Ammon's horn (tissue), 1 donor: ENCODE data around the gene ZMAT3.
A peak's percentile ranks its signal among the peaks of the same experiment; 100 is the strongest.
"Not testable (repeated sequence)": the region's sequence is repeated elsewhere in the genome, so short reads cannot be mapped to it uniquely, and the experiment has no call there.

Source experiments
- DNase-seq: peaks from one replicate; pipeline ENCODE4 v3.0.0-alpha.2; 2016; ENCODE audit warnings: low spot score

Gene ZMAT3

DNA sequence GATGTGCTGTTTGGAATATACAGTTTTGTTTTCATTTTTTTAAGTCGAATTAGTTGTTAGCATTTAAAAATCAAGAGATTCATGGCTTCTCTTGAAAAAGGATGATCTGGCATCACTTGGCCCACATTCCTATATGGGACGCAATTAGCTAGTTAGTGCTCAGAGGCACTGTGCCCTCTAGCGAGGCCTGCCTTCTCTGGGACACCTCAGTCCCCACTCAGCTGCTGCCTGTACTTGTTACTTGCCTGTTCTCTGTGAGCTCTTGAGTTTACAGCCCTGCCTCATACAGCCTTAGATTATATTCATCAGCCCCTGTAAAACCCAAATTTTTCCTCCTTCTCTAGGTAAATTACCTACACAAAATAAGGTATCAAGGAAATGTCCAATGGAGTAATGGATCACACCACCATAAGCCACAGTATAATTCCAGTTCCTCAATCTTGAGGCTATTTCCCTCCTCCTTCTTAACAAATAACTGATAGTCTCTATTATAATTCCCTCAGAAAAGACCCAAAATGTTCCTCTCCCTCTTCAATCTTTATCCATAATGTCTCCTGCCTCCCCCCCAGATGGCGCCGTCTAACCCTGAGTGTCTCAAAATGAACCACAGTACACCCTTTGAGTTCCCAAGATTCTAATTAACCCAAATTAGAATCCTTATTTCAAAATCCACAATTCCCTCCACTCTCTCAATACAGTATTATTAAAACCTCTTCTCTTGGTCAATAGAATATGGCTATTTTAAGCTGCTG, 2.7 kb downstream of the ZMAT3 start:
- DNase-seq: peak; percentile 42

DNA sequence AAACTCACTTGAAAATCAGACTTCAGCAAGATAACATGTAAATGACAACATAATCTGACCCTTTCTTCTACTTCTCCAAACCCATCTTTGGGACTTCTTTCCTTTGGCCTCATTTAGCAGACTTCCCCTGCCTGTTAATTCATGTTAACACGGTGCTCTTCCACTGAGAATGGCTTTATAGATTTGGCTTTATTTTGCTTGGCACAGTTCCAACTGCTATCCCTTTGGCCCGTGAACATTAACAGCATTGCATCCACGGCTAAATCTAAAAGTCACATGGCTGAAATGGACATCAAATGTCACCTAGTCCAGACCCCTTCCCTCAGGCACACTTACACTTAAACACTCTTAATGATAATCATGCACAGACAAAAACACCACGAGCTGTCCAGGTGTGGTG, 3.8 kb downstream of the ZMAT3 start:
- no peak for DNase-seq

DNA sequence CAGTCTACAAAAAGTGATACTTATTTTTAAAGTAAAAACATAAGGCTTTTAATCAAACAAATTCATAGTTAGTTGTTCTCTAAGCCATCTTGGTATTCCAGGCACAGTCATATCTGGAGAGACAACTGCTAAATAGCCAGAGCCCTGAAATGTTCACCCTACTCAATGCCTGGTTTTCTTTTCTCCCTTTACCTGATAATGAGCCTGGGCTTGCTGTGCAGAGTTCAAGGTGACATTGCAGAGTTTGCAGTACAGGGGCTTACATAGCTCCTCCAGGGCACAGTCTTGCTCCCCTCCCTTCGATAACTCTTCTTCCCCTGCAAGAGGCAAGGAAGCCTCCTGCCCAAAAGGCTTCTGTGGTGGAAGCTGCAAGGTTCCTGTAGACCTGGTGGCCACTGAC, 4.3 kb downstream of the ZMAT3 start:
- no peak for DNase-seq

DNA sequence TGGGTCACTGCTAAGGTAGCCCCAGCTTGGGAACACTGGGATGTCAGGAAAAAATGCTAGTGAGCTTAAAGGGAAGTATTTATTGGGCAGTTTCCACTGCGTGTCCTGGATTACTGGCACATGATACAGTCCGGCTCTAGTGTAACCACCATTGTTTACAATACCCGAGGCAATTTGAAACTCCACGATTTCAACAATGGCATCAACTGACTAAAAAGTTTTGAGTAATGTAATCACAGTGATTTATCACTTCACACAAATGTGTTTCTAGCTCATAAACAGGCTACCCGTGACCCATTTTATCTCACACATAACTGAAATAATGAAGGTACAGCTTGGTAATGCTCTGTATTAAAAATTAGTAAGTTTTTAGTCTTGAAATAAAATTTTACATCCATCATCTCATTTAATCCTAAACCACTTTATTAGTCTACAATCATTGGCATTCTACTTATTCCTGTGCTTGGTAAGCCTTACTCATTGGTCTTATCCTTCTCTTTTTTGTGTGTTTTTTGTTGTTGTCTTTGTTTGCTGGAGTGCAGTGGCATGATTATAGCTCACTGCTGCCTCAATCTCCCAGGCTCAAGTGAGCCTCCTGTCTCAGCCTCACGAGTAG, 7.6 kb downstream of the ZMAT3 start:
- DNase-seq: no peak

DNA sequence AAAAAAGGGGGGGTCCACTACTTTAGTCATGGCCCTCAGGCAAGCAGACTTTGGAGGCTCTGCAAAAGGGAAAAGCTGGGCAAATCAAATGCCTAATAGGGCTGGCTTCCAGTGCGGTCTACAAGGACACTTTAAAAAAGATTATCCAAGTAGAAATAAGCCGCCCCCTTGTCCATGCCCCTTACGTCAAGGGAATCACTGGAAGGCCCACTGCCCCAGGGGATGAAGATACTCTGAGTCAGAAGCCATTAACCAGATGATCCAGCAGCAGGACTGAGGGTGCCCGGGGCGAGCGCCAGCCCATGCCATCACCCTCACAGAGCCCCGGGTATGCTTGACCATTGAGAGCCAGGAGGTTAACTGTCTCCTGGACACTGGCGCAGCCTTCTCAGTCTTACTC, 15.3 kb downstream of the ZMAT3 start:
- DNase-seq: no peak

DNA sequence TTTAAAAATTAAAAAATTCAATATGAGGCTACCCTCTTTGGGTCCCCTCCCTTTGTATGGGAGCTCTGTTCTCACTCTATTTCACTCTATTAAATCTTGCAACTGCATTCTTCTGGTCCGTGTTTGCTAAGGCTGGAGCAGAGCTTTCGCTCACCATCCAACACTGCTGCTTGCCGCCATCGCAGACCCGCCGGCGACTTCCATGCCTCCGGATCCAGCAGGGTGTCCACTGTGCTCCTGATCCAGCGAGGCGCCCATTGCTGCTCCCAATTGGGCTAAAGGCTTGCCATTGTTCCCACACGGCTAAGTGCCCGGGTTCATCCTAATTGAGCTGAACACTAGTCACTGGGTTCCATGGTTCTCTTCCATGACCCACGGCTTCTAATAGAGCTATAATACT, 17.0 kb downstream of the ZMAT3 start:
- DNase-seq: not testable (repeated sequence)

DNA sequence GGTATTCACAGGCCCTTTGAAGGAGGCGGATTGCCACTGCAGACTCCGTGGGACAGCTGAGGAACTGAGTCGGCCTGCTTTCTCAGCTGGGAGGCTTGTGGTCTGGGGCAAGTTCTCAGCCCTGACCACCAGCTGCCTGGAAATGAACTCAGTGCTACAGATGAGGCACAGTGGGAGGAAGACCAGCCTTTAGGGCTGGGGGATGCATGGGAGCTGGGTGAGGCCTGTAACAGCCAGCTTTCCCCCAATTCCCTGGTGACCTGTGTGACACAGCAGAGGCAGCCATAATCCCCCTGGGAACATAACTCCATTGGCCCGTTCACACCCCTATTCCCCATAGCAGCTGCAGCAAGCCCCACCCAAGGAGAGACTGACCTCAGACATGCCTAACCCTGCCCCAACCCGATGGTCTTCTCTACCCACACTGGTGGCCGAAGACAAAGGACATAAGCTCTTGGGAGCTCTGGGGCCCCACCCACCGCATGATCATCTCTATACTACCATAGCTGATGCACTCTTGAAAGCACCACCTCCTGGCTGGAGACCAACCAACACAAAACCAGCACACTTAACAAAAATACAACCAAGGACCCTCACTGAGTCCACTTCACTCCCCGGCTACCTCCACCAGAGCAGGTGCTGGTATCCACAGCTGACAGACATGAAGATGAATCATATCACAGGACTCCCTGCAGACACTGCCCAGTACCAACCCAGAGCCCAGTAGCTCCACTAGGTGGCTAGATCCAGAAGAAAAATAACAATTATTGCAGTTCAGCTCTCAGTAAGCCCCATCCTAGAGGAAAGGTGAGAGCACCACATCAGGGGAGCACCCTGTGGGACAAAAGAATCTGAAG, 24.9 kb downstream of the ZMAT3 start:
- DNase-seq: no peak

DNA sequence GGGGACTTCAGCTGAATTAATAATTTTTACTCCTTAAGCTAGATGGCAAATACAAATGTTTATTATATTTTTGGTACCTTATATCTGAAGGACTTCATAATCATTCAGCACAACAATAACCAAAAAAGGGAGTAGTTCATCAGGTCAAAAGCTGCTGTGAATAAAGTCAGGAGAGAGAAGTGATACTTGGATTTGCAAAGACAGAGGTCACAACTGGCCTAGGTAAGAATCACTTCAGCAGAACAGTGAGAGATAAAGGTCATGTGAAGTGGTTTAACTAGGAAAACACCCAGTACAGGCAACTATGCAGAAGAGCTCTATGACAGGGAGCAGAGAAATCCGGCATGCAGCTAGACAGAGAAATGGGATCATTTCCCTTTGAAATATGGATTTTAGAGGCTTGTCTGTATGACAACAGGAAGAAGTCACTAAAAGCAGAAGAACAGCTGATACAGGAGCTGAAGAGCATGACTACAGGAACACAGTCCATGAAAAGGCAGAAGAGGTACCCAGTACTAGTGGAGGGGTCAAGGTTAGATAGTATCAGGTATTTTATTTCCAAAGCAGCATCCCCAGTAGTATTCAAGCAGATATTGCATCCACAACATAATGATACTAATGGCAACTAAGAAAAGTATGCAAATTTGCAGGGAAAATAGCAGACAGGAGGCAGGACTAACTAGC, 25.7 kb downstream of the ZMAT3 start:
- DNase-seq: no peak

DNA sequence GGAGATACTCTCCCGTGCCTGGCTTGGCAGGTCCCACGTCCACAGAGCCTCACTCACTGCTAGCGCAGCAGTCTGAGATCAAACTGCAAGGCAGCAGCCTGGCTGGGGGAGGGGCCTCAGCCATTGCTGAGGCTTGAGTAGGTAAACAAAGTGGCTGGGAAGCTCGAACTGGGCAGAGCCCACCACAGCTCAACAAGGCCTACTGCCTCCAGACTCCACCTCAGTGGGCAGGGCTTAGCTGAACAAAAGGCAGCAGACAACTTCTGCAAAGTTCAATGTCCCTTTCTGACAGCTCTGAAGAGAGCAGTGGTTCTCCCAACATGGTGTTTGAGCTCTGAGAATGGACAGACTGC, 32.7 kb downstream of the ZMAT3 start:
- not testable (repeated sequence) for DNase-seq

DNA sequence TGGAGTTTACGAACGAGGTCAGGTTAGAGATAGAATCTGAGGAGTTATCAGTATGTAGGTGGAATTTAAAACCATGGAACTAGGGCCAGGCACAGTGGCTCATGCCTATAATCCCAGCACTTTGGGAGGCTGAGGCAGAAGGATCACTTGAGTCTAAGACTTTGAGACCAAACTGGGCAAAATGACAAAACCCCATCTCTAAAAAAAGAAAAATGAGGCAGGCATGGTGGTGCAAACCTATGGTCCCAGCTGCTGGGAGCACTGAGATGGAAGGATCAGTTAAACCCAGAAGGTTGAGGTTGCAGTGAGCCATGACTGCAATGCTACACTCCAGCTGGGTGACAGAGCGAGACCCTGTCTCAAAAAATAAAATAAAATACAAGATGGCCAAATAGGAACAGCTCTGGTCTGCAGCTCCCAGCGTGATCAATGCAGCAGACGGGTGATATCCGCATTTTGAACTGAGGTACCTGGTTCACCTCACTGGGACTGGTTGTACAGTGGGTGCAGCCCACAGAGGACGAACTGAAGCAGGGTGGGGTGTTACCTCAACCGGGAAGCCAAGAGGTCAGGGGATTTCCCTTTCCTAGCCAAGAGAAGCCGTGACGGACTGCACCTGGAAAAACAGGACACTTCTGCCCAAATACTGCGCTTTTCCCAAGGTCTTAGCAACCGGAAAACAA, 33.3 kb downstream of the ZMAT3 start:
- DNase-seq: no peak

DNA sequence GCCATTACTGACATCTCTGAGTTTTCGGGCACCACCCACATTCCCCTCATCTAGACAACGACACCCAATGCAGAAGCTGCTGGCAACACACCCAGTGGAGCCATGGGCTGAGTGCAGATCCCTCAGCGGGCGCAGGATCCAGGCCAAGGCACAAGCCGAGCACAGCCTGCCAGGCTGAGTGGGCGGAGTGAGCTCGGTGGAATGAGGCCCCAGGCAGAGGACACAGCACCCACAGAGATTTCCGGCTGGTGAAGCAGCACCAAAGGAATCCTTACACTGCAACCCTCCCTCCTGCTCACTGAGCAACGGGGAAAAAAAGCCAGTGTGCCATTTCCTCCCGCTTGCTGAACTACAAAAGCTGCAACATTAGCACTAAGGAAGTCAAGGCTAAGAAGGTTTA, 34.3 kb downstream of the ZMAT3 start:
- peak; percentile 69 for DNase-seq

DNA sequence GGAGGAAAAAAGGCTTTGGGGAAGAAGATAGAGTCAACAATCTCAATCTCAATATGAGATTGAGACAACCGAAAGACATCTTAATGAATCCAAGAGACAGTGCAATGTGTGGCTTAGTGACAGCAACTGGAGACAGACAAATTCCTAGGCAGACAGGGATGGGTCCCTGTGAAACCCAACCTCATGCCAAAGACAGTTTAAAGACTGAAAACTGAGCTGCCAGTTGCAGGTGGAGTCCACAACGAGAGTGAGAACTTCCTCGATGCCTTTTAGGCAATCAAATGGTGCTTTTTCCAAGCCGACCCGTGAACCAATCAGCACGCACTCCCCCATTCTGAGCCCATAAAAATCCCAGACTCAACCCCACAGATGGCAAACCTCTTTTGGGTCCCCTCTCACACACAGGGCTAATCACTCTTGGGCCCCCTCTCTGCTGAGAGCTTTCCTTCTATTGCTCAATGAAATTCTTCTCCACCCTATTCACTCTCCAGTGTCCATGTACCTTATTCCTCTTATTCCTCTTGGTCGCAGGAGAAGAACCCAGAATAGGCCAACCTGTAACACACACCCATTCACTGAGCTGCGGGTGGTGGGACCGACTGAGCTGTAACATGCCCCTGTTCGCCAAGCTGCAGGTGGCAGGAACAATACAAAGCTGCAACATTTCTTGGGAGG, 34.8 kb downstream of the ZMAT3 start:
- no peak for DNase-seq

DNA sequence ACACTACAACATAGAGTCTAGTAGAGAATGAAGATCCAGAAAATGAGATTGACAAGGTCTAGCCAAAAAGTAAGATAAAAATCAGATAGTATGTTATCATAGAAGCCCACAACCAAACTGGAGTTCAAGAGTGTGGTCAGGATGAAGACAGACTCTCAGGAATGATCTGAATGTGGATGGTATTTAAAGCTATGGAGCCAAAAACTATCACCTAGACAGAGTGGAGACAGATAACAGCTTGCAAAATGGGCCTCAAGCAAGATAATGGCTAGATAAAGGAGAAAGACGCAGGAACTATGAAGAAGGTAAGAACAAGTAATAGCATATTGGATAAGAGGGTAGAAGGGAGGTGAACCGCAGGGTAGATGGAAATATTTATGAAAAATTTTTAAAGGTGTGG, 35.4 kb downstream of the ZMAT3 start:
- DNase-seq: no peak

DNA sequence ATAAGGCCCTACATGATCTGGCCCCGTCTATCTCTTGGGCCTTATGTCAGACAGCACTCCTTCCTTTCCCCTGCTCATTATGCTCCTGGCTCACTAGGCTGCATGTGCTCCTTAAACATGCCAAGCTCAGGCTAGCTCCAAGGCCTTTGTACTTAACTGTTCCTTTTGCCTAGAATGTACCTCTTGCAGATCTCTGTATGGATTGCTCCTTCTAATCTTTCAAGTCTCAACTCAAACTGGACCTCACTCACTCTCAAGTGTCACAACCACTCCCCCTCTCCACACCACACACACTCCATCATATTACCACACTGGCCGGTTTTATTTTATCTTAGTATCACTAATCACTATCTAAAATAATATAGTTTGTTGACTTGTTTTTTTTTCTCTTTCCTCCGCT, 36.4 kb downstream of the ZMAT3 start:
- no peak for DNase-seq

DNA sequence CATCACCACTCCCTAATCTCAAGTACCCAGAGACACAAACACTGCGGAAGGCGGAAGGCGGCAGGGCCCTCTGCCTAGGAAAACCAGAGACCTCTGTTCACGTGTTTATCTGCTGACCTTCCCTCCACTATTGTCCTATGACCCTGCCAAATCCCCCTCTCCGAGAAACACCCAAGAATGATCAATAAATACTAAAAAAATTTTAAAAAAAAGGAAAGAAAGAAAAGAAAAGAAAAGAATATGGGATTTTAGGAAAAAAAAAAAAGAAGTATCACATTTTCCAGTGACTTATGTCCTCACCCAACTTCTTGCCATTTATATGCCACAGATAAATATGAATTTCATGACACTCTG, 38.3 kb downstream of the ZMAT3 start:
- DNase-seq: not testable (repeated sequence)

DNA sequence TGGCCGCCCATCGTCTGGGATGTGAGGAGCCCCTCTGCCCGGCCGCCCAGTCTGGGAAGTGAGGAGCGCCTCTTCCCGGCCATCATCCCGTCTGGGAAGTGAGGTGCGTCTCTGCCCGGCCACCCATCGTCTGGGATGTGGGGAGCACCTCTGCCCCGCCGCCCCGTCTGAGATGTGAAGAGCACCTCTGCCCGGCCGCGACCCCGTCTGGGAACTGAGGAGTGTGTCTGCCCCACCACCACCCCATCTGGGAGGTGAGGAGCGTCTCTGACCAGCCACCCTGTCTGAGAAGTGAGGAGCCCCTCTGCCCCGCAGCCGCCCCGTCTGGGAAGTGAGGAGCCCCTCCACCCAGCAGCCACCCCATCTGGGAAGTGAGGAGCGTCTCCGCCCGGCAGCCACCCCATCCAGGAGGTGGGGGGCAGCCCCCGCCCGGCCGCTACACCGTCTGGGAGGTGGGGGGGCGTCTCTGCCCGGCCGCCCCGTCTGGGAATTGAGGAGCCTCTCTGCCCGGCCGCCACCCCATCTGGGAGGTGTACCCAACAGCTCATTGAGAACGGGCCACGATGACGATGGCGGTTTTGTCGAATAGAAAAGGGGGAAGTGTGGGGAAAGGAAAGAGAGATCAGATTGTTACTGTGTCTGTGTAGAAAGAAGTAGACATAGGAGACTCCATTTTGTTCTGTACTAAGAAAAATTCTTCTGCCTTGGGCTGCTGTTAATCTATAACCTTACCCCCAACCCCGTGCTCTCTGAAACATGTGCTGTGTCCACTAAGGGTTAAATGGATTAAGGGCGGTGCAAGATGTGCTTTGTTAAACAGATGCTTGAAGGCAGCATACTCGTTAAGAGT, 38.9 kb downstream of the ZMAT3 start:
- DNase-seq: not testable (repeated sequence)

DNA sequence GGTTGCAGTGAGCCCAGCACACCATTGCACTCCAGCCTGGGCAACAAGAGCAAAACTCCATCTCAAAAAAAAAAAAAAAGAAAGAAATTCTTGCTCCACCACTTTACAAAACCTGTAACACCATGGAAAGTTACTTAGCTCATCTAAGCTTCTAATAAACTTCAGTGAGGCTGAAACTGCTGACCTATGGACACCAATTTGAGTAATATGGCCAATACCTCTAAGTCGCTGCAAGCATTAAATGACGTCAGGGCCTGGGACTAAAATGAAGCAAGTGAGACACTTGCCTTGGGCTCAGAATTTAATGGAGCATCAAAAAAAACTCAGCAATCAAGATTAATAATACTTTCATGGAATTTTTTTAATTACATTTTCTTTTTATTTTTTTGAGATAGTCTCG, 42.5 kb downstream of the ZMAT3 start:
- DNase-seq: no peak

DNA sequence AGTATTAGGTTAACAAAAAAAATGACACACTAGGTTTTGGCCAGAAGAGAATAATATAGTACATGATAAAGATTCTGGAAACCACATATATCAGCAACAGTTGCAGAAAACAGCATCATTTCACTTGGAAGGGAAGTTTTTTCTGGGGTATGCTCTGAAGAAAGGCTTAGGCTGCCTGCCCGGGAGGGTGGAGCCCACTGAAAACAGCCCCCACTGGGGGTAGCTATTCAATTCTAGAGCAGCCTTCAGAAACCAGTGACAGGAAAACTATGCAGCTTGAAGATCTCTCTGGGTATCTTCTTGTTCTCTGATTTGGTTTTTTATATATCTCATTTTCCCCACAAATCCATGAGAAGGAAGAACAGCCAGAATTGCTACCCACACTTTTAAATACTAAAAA, 43.2 kb downstream of the ZMAT3 start:
- DNase-seq: no peak

DNA sequence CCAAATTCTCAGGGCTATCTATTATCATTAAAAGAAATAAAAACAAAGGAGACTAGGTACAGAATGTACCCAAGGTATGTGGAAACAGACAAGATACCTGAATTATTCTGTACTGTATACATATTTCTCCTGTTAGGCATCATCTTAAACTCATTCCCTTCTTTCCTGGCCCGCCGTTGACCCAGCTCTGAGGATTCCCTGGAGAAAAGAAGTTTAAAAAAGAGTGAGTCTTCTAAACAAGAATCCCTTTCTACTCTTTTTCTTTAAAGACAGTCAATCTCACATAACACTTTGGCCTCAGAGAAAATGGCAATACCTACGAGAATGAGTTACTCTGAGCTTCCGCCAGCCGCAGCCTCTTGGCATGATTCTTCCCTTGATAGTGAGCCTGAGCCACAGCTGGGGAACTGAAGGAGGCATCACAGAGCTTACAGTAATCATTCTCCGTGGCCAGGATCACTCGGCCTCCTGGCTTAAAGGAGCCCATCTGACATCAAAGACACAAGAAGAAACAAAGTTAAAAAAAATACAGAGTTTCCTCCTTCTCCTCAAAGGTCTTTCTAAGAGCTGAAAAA, 44.2 kb downstream of the ZMAT3 start:
- DNase-seq: peak; percentile 23

DNA sequence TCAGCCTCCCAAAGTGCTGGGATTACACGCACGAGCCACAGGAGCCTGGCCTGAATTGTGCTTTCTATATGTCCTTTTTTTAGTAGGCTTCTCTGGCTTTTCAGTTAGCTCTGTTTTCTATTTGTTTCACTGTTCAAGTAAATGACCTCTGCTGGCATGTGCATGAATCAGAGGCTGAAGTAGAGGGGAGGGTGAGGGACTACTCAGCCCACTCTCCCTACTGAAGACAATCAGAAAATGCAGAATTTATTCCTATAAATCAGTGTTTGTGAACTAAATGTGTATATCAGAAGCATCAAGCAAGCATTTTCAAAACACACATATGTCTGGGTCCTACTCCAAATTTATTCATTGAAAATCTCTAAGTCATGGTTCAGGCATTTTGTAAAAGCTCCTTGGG, 45.0 kb downstream of the ZMAT3 start:
- no peak for DNase-seq
